GM06990 (cell line): ENCODE measurements around the gene KSR2.

Experiments
- DNase-seq: peaks from one replicate; pipeline ENCODE4 v3.0.0-alpha.2; 2011; ENCODE audit not compliant: insufficient read length; ENCODE audit errors: extremely low read depth
- H3K27me3 ChIP-seq: replicated peaks from 2 replicates; pipeline ENCODE4 v1.6.0; 2011; ENCODE audit warnings: low read length; ENCODE audit not compliant: control insufficient read depth, insufficient read depth
- H3K36me3 ChIP-seq: 2 replicates; pipeline ENCODE4 v1.5.1; 2011; ENCODE audit warnings: low read length; ENCODE audit not compliant: control insufficient read depth, insufficient read depth
- H3K4me3 ChIP-seq: replicated peaks from 2 replicates; pipeline ENCODE4 v1.5.1; 2011; ENCODE audit warnings: low read depth, mild to moderate bottlenecking, control low read depth, low read length
- CTCF ChIP-seq: IDR thresholded peaks from 2 replicates; pipeline ENCODE4 v1.5.1; 2011; ENCODE audit warnings: low read length, control low read depth, mild to moderate bottlenecking, inconsistent platforms; ENCODE audit not compliant: insufficient read depth, poor library complexity, severe bottlenecking

The KSR2 gene

GRCh38 chr12:117692512-117692911, 276.3 kb downstream of the KSR2 start:
- DNase-seq = no peak
- Histone ChIP-seq H3K27me3 (no peaks in the 10 kb centered on the region), H3K36me3 (no peaks in the 10 kb centered on the region), H3K4me3 (no peak overlapping the region)
- TF ChIP-seq CTCF = no peak

- H3K27me3 ChIP-seq = no peaks in the 10 kb centered on the region
- TF ChIP-seq CTCF = no peak
Measured at GRCh38 chr12:117689857-117690256, 278.9 kb downstream of the KSR2 start.

GRCh38 chr12:117688446-117688845, 280.3 kb downstream of the KSR2 start:
- no peak for DNase-seq
- no peak for TF ChIP-seq CTCF

More at GRCh38 chr12:117689857-117690256, 278.9 kb downstream of the KSR2 start:
- no peak for DNase-seq
- Histone ChIP-seq H3K4me3 (no peak overlapping the region), H3K36me3 (no peaks in the 10 kb centered on the region)

GRCh38 chr12:117686911-117687377, 281.8 kb downstream of the KSR2 start:
- no peak overlapping the region for H3K4me3 ChIP-seq
- DNase-seq = no peak
- no peak for TF ChIP-seq CTCF
- no peaks in the 10 kb centered on the region for H3K36me3 ChIP-seq
- H3K27me3 ChIP-seq = no peaks in the 10 kb centered on the region

More at GRCh38 chr12:117688446-117688845, 280.3 kb downstream of the KSR2 start:
- no peaks in the 10 kb centered on the region for H3K27me3 ChIP-seq
- H3K4me3 ChIP-seq = no peak overlapping the region
- no peaks in the 10 kb centered on the region for H3K36me3 ChIP-seq

GRCh38 chr12:117686210-117686609, 282.6 kb downstream of the KSR2 start:
- H3K4me3 ChIP-seq = no peak overlapping the region
- no peak for TF ChIP-seq CTCF

GRCh38 chr12:117685110-117685926, 283.5 kb downstream of the KSR2 start:
- TF ChIP-seq CTCF = no peak
- no peak for DNase-seq
- Histone ChIP-seq H3K36me3 (no peaks in the 10 kb centered on the region), H3K27me3 (no peaks in the 10 kb centered on the region), H3K4me3 (no peak overlapping the region)

More at GRCh38 chr12:117686210-117686609, 282.6 kb downstream of the KSR2 start:
- Histone ChIP-seq H3K36me3 (no peaks in the 10 kb centered on the region), H3K27me3 (no peaks in the 10 kb centered on the region)
- DNase-seq = no peak
